Measurements from ENCODE around the gene RHOV. TPM values are rescaled to one million over a fixed set of nuclear protein-coding genes. Genes with fewer than 3 reads are reported as not detected.

RHOV gene
- total RNA-seq, 1 experiment from 2014 or later, result 4.2 TPM

- ChIA-PET POLR2A (no interaction called here), CTCF (interaction anchor here (0.6 kb wide), 1 partner anchor 17 kb away, joined by 4 read pairs; no protein-coding TSS in a partner anchor)
- Histone ChIP-seq H3K27me3 (ENCODE audit: control insufficient read depth, insufficient read depth, low read length) (no peaks in the 10 kb centered on the region), H3K4me1 (ENCODE audit: control insufficient read depth, insufficient read depth, low read length) (no peaks in the 10 kb centered on the region), H3K27ac (ENCODE audit: low read length) (no peak overlapping the region), H3K36me3 (ENCODE audit: control insufficient read depth, insufficient read depth, low read length) (no peaks in the 10 kb centered on the region), H3K9me3 (ENCODE audit: control insufficient read depth, insufficient read depth, low read depth, low read length) (no peaks in the 10 kb centered on the region), H3K4me3 (ENCODE audit: low read depth in 2 of 2, low read length in 2 of 2) (no peak overlapping the region)
- in situ Hi-C loops (cut with HindIII; ENCODE audit: low pct_unique_long_range_greater_than_20kb, low sequenced_read_pairs) (no loop called here), intact Hi-C loops (cut with micrococcal nuclease; ENCODE audit: unreplicated experiment) (no loop called here)
- BruUV-seq (replicated peaks), result no TSS peak
- no peak for DNase-seq (ENCODE audit: low read depth, low spot score)
- TF ChIP-seq REST (IDR thresholded peaks at IDR 0.05; ENCODE audit: insufficient read depth in 1 of 2, low read depth in 2 of 2, low read length in 1 of 2) (no peak), TCF7L2 (IDR thresholded peaks at IDR 0.05; ENCODE audit: low read depth, low read length) (no peak), SIN3A (IDR thresholded peaks at IDR 0.05; ENCODE audit: borderline replicate concordance, insufficient read depth, low read depth, low read length) (no peak), POLR2AphosphoS5 (IDR thresholded peaks at IDR 0.05; ENCODE audit: low read depth, low read length) (no peak)
- TF ChIP-seq, protein P1, sequence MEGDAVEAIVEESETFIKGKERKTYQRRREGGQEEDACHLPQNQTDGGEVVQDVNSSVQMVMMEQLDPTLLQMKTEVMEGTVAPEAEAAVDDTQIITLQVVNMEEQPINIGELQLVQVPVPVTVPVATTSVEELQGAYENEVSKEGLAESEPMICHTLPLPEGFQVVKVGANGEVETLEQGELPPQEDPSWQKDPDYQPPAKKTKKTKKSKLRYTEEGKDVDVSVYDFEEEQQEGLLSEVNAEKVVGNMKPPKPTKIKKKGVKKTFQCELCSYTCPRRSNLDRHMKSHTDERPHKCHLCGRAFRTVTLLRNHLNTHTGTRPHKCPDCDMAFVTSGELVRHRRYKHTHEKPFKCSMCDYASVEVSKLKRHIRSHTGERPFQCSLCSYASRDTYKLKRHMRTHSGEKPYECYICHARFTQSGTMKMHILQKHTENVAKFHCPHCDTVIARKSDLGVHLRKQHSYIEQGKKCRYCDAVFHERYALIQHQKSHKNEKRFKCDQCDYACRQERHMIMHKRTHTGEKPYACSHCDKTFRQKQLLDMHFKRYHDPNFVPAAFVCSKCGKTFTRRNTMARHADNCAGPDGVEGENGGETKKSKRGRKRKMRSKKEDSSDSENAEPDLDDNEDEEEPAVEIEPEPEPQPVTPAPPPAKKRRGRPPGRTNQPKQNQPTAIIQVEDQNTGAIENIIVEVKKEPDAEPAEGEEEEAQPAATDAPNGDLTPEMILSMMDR (IDR thresholded peaks at IDR 0.05), result no peak
- peak; percentile 30; the same call in 1 of the 2 replicates for ATAC-seq
Observed at GRCh38 chr15:40918146-40918798, 44.2 kb upstream of the RHOV start.

DNA sequence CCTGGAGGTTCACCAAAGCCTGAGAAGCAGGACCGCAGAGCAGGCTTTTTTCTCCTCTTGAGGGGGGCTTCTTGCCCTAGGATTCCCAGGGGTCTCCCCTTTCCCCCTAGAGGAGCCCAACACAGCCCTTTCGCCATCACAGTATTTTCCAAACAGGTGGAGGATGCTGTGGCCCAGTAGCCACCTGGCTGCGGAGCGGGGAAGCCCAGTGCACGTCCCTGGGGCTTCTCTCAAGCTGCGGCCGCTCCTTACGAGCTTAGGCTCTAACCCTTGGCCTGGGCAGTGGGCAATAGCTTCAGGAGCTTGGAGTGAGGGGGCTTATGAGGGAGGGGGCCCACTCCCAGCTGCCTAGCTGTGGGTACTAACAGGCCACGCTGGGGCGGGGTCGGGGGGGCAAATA, 43.6 kb upstream of the RHOV start:
- in situ Hi-C loops (cut with HindIII; ENCODE audit: low pct_unique_long_range_greater_than_20kb, low sequenced_read_pairs), result no loop called here
- CTCF ChIA-PET, result interaction anchor here (0.6 kb wide), 2 partner anchors 16 to 17 kb away, joined by 3 to 4 read pairs; no protein-coding TSS in a partner anchor

More for the DNA sequence above, 43.6 kb upstream of the RHOV start:
- POLR2A ChIA-PET, result no interaction called here
- Histone ChIP-seq H3K4me1 (ENCODE audit: control insufficient read depth, insufficient read depth, low read length) (no peaks in the 10 kb centered on the region), H3K4me3 (ENCODE audit: low read depth in 2 of 2, low read length in 2 of 2) (no peak overlapping the region), H3K36me3 (ENCODE audit: control insufficient read depth, insufficient read depth, low read length) (no peaks in the 10 kb centered on the region), H3K27ac (ENCODE audit: low read length) (no peak overlapping the region), H3K9me3 (ENCODE audit: control insufficient read depth, insufficient read depth, low read depth, low read length) (no peaks in the 10 kb centered on the region), H3K27me3 (ENCODE audit: control insufficient read depth, insufficient read depth, low read length) (no peaks in the 10 kb centered on the region)
- DNase-seq (ENCODE audit: low read depth, low spot score) (no peak), ATAC-seq (no peak)
- intact Hi-C loops (cut with micrococcal nuclease; ENCODE audit: unreplicated experiment), result no loop called here
- no TSS peak for BruUV-seq (replicated peaks)
- no peak for TF ChIP-seq SIN3A (IDR thresholded peaks at IDR 0.05; ENCODE audit: borderline replicate concordance, insufficient read depth, low read depth, low read length)
- TF ChIP-seq, protein P1 (IDR thresholded peaks at IDR 0.05), result no peak
- no peak for TF ChIP-seq REST (IDR thresholded peaks at IDR 0.05; ENCODE audit: insufficient read depth in 1 of 2, low read depth in 2 of 2, low read length in 1 of 2)
- TF ChIP-seq TCF7L2 (IDR thresholded peaks at IDR 0.05; ENCODE audit: low read depth, low read length), result no peak
- TF ChIP-seq POLR2AphosphoS5 (IDR thresholded peaks at IDR 0.05; ENCODE audit: low read depth, low read length), result no peak
